ENCODE data around the gene AIRE. TPM values are rescaled to one million over a fixed set of nuclear protein-coding genes. Genes with fewer than 3 reads are reported as not detected.

AIRE gene
- polyA plus RNA-seq, 1 donor from 2014 or later: not detected

DNA sequence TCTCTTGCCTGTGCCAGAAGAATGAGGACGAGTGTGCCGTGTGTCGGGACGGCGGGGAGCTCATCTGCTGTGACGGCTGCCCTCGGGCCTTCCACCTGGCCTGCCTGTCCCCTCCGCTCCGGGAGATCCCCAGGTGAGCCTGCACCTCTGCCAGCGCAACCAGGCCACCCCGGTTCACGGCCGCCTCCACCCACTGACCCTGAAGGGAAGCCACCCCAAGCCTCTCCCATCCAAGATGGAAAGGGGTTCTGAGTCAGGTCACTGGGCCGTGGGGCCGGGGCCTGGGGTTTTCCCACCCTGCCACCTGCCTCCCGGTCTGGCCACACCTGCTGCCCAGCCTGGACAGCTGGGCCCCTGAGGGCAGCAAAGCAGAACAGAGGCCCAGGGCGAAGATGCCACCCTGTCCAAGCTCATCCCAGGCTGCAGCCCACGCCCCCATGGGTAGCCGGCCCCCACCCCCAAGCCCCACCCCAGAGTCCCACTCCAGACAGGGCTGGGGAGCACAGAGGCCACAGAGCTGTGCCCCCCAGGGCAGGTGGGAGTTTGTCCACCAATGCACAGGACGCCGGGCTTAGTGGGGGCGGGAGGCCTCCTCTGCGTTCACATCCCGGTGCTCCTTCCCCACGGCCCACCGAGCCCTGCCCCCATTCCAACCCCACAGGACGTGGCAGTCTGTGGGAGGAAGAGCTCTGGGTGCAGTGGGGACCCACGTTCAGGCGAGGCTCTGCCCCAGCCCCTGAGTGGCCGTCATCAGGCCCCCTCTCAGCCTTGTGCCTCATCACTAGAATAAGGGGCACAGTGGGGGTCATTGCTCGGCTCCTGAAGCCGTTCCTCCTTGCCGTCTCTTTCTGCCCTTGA, 5.6 kb downstream of the AIRE start:
- Histone ChIP-seq H3F3A (ENCODE audit: insufficient read depth, low read length, poor library complexity, severe bottlenecking) (no peaks in the 10 kb centered on the region), H3K79me2 (replicated peaks; ENCODE audit: insufficient read depth, low read length) (no peaks in the 10 kb centered on the region), H3K9ac (ENCODE audit: low read length) (no peak overlapping the region), H3K4me2 (ENCODE audit: low read length) (no peak overlapping the region), H3K36me3 (ENCODE audit: insufficient read depth, low read length) (no peaks in the 10 kb centered on the region), H3K4me3 (ENCODE audit: low read length) (no peak overlapping the region), H3K9me3 (ENCODE audit: low read length) (no peaks in the 10 kb centered on the region), H2AFZ (ENCODE audit: low read depth, low read length) (no peak overlapping the region), H3K27ac (ENCODE audit: low read length) (no peak overlapping the region), H3K27me3 (ENCODE audit: insufficient read depth, low read depth, low read length) (peaks cover 6% of the 10 kb centered on the region), H3K9me2 (ENCODE audit: insufficient read depth, low read length) (no peaks in the 10 kb centered on the region), H4K20me1 (ENCODE audit: insufficient read depth) (no peaks in the 10 kb centered on the region)
- TF ChIP-seq POLR2AphosphoS5 (IDR thresholded peaks at IDR 0.05): no peak
- no peak for TF ChIP-seq TAF1 (IDR thresholded peaks at IDR 0.05; ENCODE audit: low read depth)
- TF ChIP-seq, protein P1, sequence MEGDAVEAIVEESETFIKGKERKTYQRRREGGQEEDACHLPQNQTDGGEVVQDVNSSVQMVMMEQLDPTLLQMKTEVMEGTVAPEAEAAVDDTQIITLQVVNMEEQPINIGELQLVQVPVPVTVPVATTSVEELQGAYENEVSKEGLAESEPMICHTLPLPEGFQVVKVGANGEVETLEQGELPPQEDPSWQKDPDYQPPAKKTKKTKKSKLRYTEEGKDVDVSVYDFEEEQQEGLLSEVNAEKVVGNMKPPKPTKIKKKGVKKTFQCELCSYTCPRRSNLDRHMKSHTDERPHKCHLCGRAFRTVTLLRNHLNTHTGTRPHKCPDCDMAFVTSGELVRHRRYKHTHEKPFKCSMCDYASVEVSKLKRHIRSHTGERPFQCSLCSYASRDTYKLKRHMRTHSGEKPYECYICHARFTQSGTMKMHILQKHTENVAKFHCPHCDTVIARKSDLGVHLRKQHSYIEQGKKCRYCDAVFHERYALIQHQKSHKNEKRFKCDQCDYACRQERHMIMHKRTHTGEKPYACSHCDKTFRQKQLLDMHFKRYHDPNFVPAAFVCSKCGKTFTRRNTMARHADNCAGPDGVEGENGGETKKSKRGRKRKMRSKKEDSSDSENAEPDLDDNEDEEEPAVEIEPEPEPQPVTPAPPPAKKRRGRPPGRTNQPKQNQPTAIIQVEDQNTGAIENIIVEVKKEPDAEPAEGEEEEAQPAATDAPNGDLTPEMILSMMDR (IDR thresholded peaks at IDR 0.05; ENCODE audit: poor library complexity, severe bottlenecking): no peak

DNA sequence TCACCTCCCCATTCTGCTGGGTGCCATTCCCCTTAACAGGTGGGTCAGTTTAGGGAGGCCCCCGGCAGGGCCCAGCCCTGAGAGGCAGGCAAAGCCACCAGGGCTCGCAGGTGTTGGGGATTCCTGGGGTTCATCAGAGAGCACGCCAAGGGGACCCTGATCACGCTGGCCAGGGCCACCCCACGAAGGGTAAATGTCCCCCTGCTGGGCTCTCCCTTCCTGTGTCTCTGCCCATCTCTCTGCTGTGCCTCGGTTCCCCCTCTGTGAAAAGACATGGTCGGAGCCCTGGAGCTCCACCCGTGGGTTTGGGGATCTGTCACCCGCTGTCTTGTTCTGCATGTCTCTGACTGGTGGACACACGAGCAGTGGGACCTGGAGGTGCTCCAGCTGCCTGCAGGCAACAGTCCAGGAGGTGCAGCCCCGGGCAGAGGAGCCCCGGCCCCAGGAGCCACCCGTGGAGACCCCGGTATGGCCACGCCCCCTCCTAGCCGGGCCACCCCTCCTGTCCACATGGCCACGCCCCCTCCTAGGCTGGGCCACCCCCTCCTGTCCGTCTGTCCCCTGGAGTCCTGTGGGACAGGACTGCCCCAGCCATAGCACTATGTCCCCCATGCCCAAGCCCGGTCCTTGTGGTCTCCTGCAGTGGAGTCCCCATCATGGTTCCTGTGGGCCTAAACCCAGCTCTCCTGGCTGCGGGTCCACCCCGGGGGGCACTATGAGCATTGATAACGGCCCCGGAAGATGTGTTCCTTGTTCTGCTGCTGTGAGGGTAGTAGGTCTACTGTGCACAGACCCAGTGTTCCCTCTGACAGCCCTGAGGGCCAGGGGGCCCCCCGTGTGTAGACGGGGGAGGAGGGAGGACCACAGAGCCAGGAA, 6.5 kb downstream of the AIRE start:
- Histone ChIP-seq H2AFZ (ENCODE audit: low read depth, low read length) (no peak overlapping the region), H3K4me3 (ENCODE audit: low read length) (no peak overlapping the region), H3K9me3 (ENCODE audit: low read length) (no peaks in the 10 kb centered on the region), H3K79me2 (replicated peaks; ENCODE audit: insufficient read depth, low read length) (no peaks in the 10 kb centered on the region), H3K27ac (ENCODE audit: low read length) (no peak overlapping the region), H3K9me2 (ENCODE audit: insufficient read depth, low read length) (no peaks in the 10 kb centered on the region), H3K4me2 (ENCODE audit: low read length) (no peak overlapping the region), H3K9ac (ENCODE audit: low read length) (no peak overlapping the region), H4K20me1 (ENCODE audit: insufficient read depth) (no peaks in the 10 kb centered on the region), H3K36me3 (ENCODE audit: insufficient read depth, low read length) (no peaks in the 10 kb centered on the region), H3K27me3 (ENCODE audit: insufficient read depth, low read depth, low read length) (no peaks in the 10 kb centered on the region), H3F3A (ENCODE audit: insufficient read depth, low read length, poor library complexity, severe bottlenecking) (no peaks in the 10 kb centered on the region)
- TF ChIP-seq POLR2AphosphoS5 (IDR thresholded peaks at IDR 0.05) (no peak), TAF1 (IDR thresholded peaks at IDR 0.05; ENCODE audit: low read depth) (no peak), SMC3 (conservative IDR thresholded peaks at IDR 0.05; ENCODE audit: poor library complexity) (no peak), EP300 (conservative IDR thresholded peaks at IDR 0.05; ENCODE audit: poor library complexity, severe bottlenecking) (no peak), EZH2 (IDR thresholded peaks at IDR 0.05; ENCODE audit: borderline replicate concordance, insufficient read depth, low read length, poor library complexity, severe bottlenecking) (no peak), MXI1 (conservative IDR thresholded peaks at IDR 0.05; ENCODE audit: poor library complexity, severe bottlenecking) (no peak), RAD21 (conservative IDR thresholded peaks at IDR 0.05) (no peak)
- TF ChIP-seq, protein P1 (IDR thresholded peaks at IDR 0.05; ENCODE audit: poor library complexity, severe bottlenecking): no peak
- TF ChIP-seq, protein P2, sequence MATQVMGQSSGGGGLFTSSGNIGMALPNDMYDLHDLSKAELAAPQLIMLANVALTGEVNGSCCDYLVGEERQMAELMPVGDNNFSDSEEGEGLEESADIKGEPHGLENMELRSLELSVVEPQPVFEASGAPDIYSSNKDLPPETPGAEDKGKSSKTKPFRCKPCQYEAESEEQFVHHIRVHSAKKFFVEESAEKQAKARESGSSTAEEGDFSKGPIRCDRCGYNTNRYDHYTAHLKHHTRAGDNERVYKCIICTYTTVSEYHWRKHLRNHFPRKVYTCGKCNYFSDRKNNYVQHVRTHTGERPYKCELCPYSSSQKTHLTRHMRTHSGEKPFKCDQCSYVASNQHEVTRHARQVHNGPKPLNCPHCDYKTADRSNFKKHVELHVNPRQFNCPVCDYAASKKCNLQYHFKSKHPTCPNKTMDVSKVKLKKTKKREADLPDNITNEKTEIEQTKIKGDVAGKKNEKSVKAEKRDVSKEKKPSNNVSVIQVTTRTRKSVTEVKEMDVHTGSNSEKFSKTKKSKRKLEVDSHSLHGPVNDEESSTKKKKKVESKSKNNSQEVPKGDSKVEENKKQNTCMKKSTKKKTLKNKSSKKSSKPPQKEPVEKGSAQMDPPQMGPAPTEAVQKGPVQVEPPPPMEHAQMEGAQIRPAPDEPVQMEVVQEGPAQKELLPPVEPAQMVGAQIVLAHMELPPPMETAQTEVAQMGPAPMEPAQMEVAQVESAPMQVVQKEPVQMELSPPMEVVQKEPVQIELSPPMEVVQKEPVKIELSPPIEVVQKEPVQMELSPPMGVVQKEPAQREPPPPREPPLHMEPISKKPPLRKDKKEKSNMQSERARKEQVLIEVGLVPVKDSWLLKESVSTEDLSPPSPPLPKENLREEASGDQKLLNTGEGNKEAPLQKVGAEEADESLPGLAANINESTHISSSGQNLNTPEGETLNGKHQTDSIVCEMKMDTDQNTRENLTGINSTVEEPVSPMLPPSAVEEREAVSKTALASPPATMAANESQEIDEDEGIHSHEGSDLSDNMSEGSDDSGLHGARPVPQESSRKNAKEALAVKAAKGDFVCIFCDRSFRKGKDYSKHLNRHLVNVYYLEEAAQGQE (IDR thresholded peaks at IDR 0.05; ENCODE audit: borderline replicate concordance): no peak
